MM.1S (cell line): ENCODE results near the gene UACA.

Experiments
- DNase-seq: peaks from one replicate; pipeline ENCODE4 v3.0.0-alpha.2; 2015
- H2AFZ ChIP-seq: fragments of 300-600 bp; sonication (generic); 2 replicates; pipeline ENCODE4 v1.6.0; 2016; ENCODE audit warnings: antibody characterized with exemption, low read length
- H3F3A ChIP-seq: fragments of 300-600 bp; sonication (generic); 2 replicates; pipeline ENCODE4 v1.6.1; 2016; ENCODE audit warnings: mild to moderate bottlenecking, antibody characterized with exemption, low read length, moderate library complexity, mixed read lengths; ENCODE audit not compliant: insufficient read depth
- H3K27ac ChIP-seq: fragments of 300-600 bp; sonication (generic); 2 replicates; pipeline ENCODE4 v1.5.1; 2016; ENCODE audit warnings: mild to moderate bottlenecking, low read length
- H3K27me3 ChIP-seq: fragments of 300-600 bp; sonication (generic); replicated peaks from 2 replicates; pipeline ENCODE4 v1.6.0; 2016; ENCODE audit warnings: low read length; ENCODE audit not compliant: insufficient read depth
- H3K36me3 ChIP-seq: fragments of 300-600 bp; sonication (generic); replicated peaks from 2 replicates; pipeline ENCODE4 v1.6.1; 2016; ENCODE audit warnings: mild to moderate bottlenecking, low read length, mixed read lengths; ENCODE audit not compliant: insufficient read depth
- H3K4me1 ChIP-seq: fragments of 300-600 bp; sonication (generic); 2 replicates; pipeline ENCODE4 v1.6.1; 2016; ENCODE audit warnings: low read length, mixed read lengths
- H3K4me2 ChIP-seq: fragments of 300-600 bp; sonication (generic); 2 replicates; pipeline ENCODE4 v1.6.0; 2016; ENCODE audit warnings: low read depth, low read length
- H3K4me3 ChIP-seq: fragments of 300-600 bp; sonication (generic); 2 replicates; pipeline ENCODE4 v1.5.1; 2016; ENCODE audit warnings: low read length, mixed read lengths
- H3K79me2 ChIP-seq: fragments of 300-600 bp; sonication (generic); 2 replicates; pipeline ENCODE4 v1.6.1; 2016; ENCODE audit warnings: mixed run types, low read length, mixed read lengths
- H3K9ac ChIP-seq: fragments of 300-600 bp; sonication (generic); 2 replicates; pipeline ENCODE4 v1.6.1; 2016; ENCODE audit warnings: low read length, mixed read lengths
- H3K9me2 ChIP-seq: fragments of 300-600 bp; sonication (generic); replicated peaks from 2 replicates; pipeline ENCODE4 v1.6.1; 2016; ENCODE audit warnings: mild to moderate bottlenecking, low read length, mixed read lengths; ENCODE audit not compliant: insufficient read depth
- H3K9me3 ChIP-seq: fragments of 300-600 bp; sonication (generic); replicated peaks from 2 replicates; pipeline ENCODE4 v1.6.1; 2016; ENCODE audit warnings: mild to moderate bottlenecking, low read length, mixed read lengths; ENCODE audit not compliant: insufficient read depth
- H4K20me1 ChIP-seq: fragments of 300-600 bp; sonication (generic); 2 replicates; pipeline ENCODE4 v1.6.1; 2016; ENCODE audit warnings: mild to moderate bottlenecking, low read length, moderate library complexity, mixed read lengths; ENCODE audit not compliant: insufficient read depth
- CTCF ChIP-seq: fragments of 300-600 bp; sonication (generic); IDR thresholded peaks from 2 replicates; pipeline ENCODE4 v1.5.1; 2016; ENCODE audit warnings: antibody characterized with exemption, low read length, mixed read lengths
- EZH2 ChIP-seq: fragments of 300-600 bp; sonication (generic); optimal IDR thresholded peaks from 2 replicates; pipeline ENCODE3; 2017; ENCODE audit warnings: low read depth, mild to moderate bottlenecking, antibody characterized with exemption, low read length, mixed read lengths
- EZH2phosphoT487 ChIP-seq: fragments of 300-600 bp; sonication (generic); IDR thresholded peaks from 2 replicates; pipeline ENCODE4 v1.6.1; 2018; ENCODE audit warnings: antibody characterized with exemption, low read length

The UACA gene

GRCh38 chr15:70794596-70795310 lies 31.4 kb upstream of the UACA start:
- H3K9ac ChIP-seq, result no peak overlapping the region
- H3K36me3 ChIP-seq, result no peaks in the 10 kb centered on the region
- no peak for DNase-seq
- no peaks in the 10 kb centered on the region for H3K4me1 ChIP-seq
- no peaks in the 10 kb centered on the region for H4K20me1 ChIP-seq
- H3F3A ChIP-seq, result no peaks in the 10 kb centered on the region
- TF ChIP-seq EZH2phosphoT487, result no peak
- no peak for TF ChIP-seq CTCF
- TF ChIP-seq EZH2, result no peak
- no peak overlapping the region for H3K4me3 ChIP-seq
- no peaks in the 10 kb centered on the region for H3K27me3 ChIP-seq
- no peak overlapping the region for H3K27ac ChIP-seq
- H3K9me2 ChIP-seq, result no peaks in the 10 kb centered on the region
- no peak overlapping the region for H3K4me2 ChIP-seq
- no peaks in the 10 kb centered on the region for H3K79me2 ChIP-seq
- no peaks in the 10 kb centered on the region for H3K9me3 ChIP-seq
- no peak overlapping the region for H2AFZ ChIP-seq

- Histone ChIP-seq H3K4me2 (no peak overlapping the region), H2AFZ (no peak overlapping the region), H3K36me3 (no peaks in the 10 kb centered on the region), H3K4me1 (no peaks in the 10 kb centered on the region), H3K9ac (no peak overlapping the region), H3F3A (no peaks in the 10 kb centered on the region), H4K20me1 (no peaks in the 10 kb centered on the region), H3K9me3 (no peaks in the 10 kb centered on the region), H3K27ac (no peak overlapping the region), H3K79me2 (no peaks in the 10 kb centered on the region), H3K4me3 (no peak overlapping the region), H3K27me3 (no peaks in the 10 kb centered on the region), H3K9me2 (no peaks in the 10 kb centered on the region)
- TF ChIP-seq EZH2 (no peak), CTCF (no peak), EZH2phosphoT487 (no peak)
- DNase-seq, result no peak
Measured at GRCh38 chr15:70793694-70794093, 30.3 kb upstream of the UACA start.

GRCh38 chr15:70792171-70792573 lies 28.8 kb upstream of the UACA start:
- Histone ChIP-seq H3K27me3 (no peaks in the 10 kb centered on the region), H2AFZ (no peak overlapping the region), H3K4me2 (no peak overlapping the region), H3K9me3 (no peaks in the 10 kb centered on the region), H3K27ac (no peak overlapping the region), H3K79me2 (no peaks in the 10 kb centered on the region), H3K9me2 (no peaks in the 10 kb centered on the region), H3F3A (no peaks in the 10 kb centered on the region), H3K9ac (no peak overlapping the region), H3K4me1 (no peaks in the 10 kb centered on the region), H3K4me3 (no peak overlapping the region), H4K20me1 (no peaks in the 10 kb centered on the region), H3K36me3 (no peaks in the 10 kb centered on the region)
- DNase-seq, result no peak
- TF ChIP-seq EZH2phosphoT487 (no peak), CTCF (no peak), EZH2 (no peak)
